Fibroblast of pulmonary artery (primary cell): ENCODE measurements around the gene TNNT3.
"Not testable (repeated sequence)": the region's sequence is repeated elsewhere in the genome, so short reads cannot be mapped to it uniquely, and the experiment has no call there.

Experiments
- DNase-seq: peaks from one replicate; pipeline ENCODE4 v3.0.0-alpha.2; 2010; ENCODE audit warnings: low read depth
- H3K4me3 ChIP-seq: replicated peaks from 2 replicates; pipeline ENCODE4 v1.5.1; 2011; ENCODE audit warnings: low read depth, mild to moderate bottlenecking, control low read depth, low read length, moderate library complexity
- CTCF ChIP-seq: IDR thresholded peaks from 2 replicates; pipeline ENCODE4 v1.5.1; 2011; ENCODE audit warnings: mild to moderate bottlenecking, control low read depth, low read length, inconsistent platforms; ENCODE audit errors: missing control alignments

TNNT3 gene

GRCh38 chr11:1884303-1884700 lies 35.2 kb upstream of the TNNT3 start:
- TF ChIP-seq CTCF, result no peak
- H3K4me3 ChIP-seq, result no peak overlapping the region
- no peak for DNase-seq

GRCh38 chr11:1886551-1886950 lies 33.0 kb upstream of the TNNT3 start:
- H3K4me3 ChIP-seq, DNase-seq: not testable (repeated sequence)

- H3K4me3 ChIP-seq, result no peak overlapping the region
- DNase-seq, result no peak
Measured at GRCh38 chr11:1887451-1888346, 31.8 kb upstream of the TNNT3 start.

GRCh38 chr11:1888347-1888753 lies 31.2 kb upstream of the TNNT3 start:
- no peak overlapping the region for H3K4me3 ChIP-seq
- no peak for TF ChIP-seq CTCF
- DNase-seq, result no peak

More at GRCh38 chr11:1887451-1888346, 31.8 kb upstream of the TNNT3 start:
- TF ChIP-seq CTCF, result no peak

GRCh38 chr11:1888811-1889210 lies 30.7 kb upstream of the TNNT3 start:
- no peak for DNase-seq
- H3K4me3 ChIP-seq, result no peak overlapping the region
- TF ChIP-seq CTCF, result no peak

- no peak overlapping the region for H3K4me3 ChIP-seq
- DNase-seq, result no peak
- TF ChIP-seq CTCF, result no peak
Measured at GRCh38 chr11:1889224-1889930, 30.1 kb upstream of the TNNT3 start.
